HG02588 (cell line): ENCODE results near the gene FBXL14.

Experiments
- ATAC-seq: cut with Tn5 transposase; IDR thresholded peaks from one replicate; pipeline ENCODE4 v1.9.1; 2021; ENCODE audit warnings: mild to moderate bottlenecking, moderate library complexity; ENCODE audit not compliant: unreplicated experiment

Gene FBXL14

GRCh38 chr12:1517734-1518525 lies 76.5 kb downstream of the FBXL14 start:
- ATAC-seq: no peak

- no peak for ATAC-seq
Measured at GRCh38 chr12:1517007-1517406, 77.4 kb downstream of the FBXL14 start.
